BE2C (cell line): ENCODE results near the gene CHST11.

Source experiments
- DNase-seq: peaks from one replicate; pipeline ENCODE4 v3.0.0-alpha.2; 2020
- H3K27me3 ChIP-seq: fragments of 250-450 bp; sonication (Bioruptor Pico); 2 replicates; pipeline ENCODE4 v1.5.1; 2020; ENCODE audit warnings: mild to moderate bottlenecking
- H3K36me3 ChIP-seq: fragments of 250-450 bp; sonication (Bioruptor Pico); 2 replicates; pipeline ENCODE4 v1.5.1; 2020; ENCODE audit warnings: mild to moderate bottlenecking
- H3K4me1 ChIP-seq: fragments of 250-450 bp; sonication (Bioruptor Pico); 2 replicates; pipeline ENCODE4 v1.5.1; 2020
- H3K4me3 ChIP-seq: 2 replicates; pipeline ENCODE4 v1.5.1; 2011; ENCODE audit warnings: low read depth, low read length
- H3K9me3 ChIP-seq: fragments of 250-450 bp; sonication (Bioruptor Pico); 2 replicates; pipeline ENCODE4 v1.5.1; 2020
- CTCF ChIP-seq: IDR thresholded peaks from 2 replicates; pipeline ENCODE4 v1.5.1; 2012; ENCODE audit warnings: mild to moderate bottlenecking, low read depth, low read length

The CHST11 gene

GRCh38 chr12:104652358-104652757, 195.6 kb downstream of the CHST11 start:
- Histone ChIP-seq H3K27me3 (no peaks in the 10 kb centered on the region), H3K9me3 (no peaks in the 10 kb centered on the region), H3K4me3 (no peak overlapping the region), H3K36me3 (no peaks in the 10 kb centered on the region), H3K4me1 (peaks cover 22% of the 10 kb centered on the region)
- TF ChIP-seq CTCF: no peak
- no peak for DNase-seq

DNA sequence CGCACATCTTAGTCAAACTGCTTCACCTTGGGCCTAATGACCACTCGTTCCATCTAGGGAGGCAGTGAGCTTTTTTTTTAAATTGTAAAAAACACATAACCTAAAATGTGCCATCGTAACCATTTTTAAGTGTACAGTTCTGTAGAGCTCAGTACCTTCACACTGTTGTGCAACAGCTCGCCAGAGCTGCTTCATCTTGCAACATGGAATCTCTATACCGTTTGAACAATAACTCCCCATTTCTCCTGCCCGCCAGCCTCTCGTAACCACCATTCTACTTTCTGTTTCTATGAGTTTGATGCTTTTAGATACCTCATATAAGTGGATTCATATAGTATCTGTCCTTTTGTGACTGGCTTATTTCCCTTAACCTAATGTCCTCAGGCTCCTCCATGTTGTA, 196.2 kb downstream of the CHST11 start:
- no peak for TF ChIP-seq CTCF
- no peaks in the 10 kb centered on the region for H3K36me3 ChIP-seq
- no peaks in the 10 kb centered on the region for H3K9me3 ChIP-seq
- no peak overlapping the region for H3K4me3 ChIP-seq
- H3K4me1 ChIP-seq: peaks cover 22% of the 10 kb centered on the region
- no peak for DNase-seq
- H3K27me3 ChIP-seq: no peaks in the 10 kb centered on the region

DNA sequence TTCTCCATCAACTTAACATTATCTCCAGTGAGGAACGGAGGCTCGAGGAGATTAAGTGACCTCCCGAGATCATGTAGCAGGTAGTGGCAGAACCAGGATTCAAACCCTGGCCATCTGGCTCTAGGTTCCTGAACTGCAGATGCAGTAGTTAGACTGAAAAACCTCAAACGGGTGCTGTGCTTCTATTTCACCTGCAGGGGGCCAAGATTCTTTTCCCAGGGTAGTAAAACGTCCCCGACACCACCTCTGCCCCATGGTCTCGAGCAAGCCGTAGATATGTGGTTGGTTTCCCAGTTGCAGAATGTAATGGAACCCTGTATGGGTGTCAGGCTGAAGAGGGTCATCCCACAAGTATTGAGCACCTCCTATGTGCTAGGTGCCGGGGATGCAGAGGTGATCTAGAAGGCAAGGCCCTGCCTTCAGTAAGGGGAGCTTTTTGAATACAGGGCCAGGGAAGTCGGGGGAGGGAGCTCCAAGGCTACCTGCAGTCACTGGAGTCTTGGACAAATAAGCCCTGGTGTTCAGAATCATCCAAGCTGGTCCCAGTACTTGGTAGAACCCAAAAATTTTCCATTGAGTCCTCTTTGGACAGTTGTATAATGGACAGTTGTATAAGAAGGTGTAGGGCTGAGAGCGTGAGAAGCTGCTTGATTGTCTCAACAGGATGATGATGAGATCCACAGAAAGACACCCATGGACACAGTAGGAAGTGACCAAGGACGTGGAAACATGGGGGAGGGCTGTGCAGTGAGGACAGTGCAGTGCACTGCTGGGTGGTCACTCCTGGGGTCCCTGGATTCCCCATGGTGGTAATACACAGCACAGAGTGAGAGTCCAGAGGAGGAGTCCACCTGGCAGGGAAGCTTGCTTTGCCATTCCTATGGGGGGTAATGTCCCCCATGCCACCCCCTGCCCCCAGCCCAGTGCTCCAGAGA, 197.2 kb downstream of the CHST11 start:
- no peak for DNase-seq
- Histone ChIP-seq H3K27me3 (no peaks in the 10 kb centered on the region), H3K36me3 (no peaks in the 10 kb centered on the region), H3K4me1 (peaks cover 20% of the 10 kb centered on the region), H3K4me3 (no peak overlapping the region), H3K9me3 (no peaks in the 10 kb centered on the region)
- TF ChIP-seq CTCF: peak; percentile 56

- no peak overlapping the region for H3K4me3 ChIP-seq
- DNase-seq: peak; percentile 51
- H3K27me3 ChIP-seq: no peaks in the 10 kb centered on the region
- TF ChIP-seq CTCF: no peak
- H3K9me3 ChIP-seq: no peaks in the 10 kb centered on the region
- H3K4me1 ChIP-seq: peaks cover 13% of the 10 kb centered on the region
- H3K36me3 ChIP-seq: no peaks in the 10 kb centered on the region
These were observed 198.2 kb downstream of the CHST11 start for GRCh38 chr12:104654665-104655609.

DNA sequence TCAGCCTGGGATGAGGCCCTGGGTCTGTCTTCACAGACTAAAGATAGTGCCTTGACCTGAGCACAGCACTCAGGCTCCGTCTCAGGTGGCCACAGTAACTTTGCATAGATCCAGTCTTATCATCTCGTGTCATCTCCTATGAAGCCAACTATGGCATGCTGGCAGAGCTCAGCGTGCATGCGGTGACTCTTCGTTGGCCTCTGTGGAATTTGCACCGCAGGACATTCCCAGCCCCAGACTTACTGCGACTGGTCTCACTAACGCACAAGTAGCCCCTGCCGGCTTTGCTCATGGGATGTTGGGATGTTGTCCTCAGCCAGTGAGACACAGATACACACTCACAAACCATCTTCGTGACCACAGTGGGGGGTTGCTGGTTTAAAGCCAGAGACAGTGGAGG, 199.6 kb downstream of the CHST11 start:
- Histone ChIP-seq H3K27me3 (no peaks in the 10 kb centered on the region), H3K4me3 (no peak overlapping the region), H3K4me1 (peaks cover 10% of the 10 kb centered on the region), H3K36me3 (no peaks in the 10 kb centered on the region), H3K9me3 (no peaks in the 10 kb centered on the region)
- TF ChIP-seq CTCF: no peak
- DNase-seq: no peak

- peaks cover 7% of the 10 kb centered on the region for H3K4me1 ChIP-seq
- H3K4me3 ChIP-seq: no peak overlapping the region
- no peak for DNase-seq
- no peak for TF ChIP-seq CTCF
- H3K36me3 ChIP-seq: no peaks in the 10 kb centered on the region
- no peaks in the 10 kb centered on the region for H3K27me3 ChIP-seq
- H3K9me3 ChIP-seq: no peaks in the 10 kb centered on the region
These were observed 200.2 kb downstream of the CHST11 start for GRCh38 chr12:104656921-104657320.
